ENCODE measurements around the gene WDR89. TPM values are rescaled to one million over a fixed set of nuclear protein-coding genes. Genes with fewer than 3 reads are reported as not detected.

Gene WDR89
- polyA plus RNA-seq, 1 experiment: 9.4 TPM

DNA sequence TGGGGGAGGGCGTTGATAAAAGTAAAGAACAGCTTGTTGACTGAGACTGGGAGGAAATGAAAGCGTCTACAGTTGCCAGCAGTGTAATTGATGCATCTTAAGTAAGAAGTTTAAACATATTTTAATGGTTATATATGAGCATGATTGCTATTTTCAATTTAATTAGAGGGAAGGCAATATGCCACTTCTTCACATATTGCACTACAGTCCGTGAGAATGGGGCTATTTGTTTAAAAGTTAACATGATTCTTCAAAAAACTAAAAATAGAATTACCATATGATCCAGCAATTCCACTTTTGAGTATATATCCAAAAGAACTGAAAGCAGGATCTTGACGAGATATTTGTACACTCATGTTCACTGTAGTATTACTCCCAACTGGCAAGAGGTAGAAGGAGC lies 60.2 kb downstream of the WDR89 start:
- ChIA-PET CTCF (no interaction called here), POLR2A (no interaction called here)
- Histone ChIP-seq H3K9me3 (ENCODE audit: control insufficient read depth, insufficient read depth, low read length) (no peaks in the 10 kb centered on the region), H3K4me3 (ENCODE audit: low read depth, low read length) (no peak overlapping the region), H3K27me3 (ENCODE audit: control insufficient read depth, insufficient read depth, low read length) (no peaks in the 10 kb centered on the region), H3K27ac (ENCODE audit: low read depth, low read length) (no peak overlapping the region)
- no peak for TF ChIP-seq CTCF (IDR thresholded peaks at IDR 0.05; ENCODE audit: low read depth, low read length)
- no peak for DNase-seq (ENCODE audit: low read depth, low spot score)

DNA sequence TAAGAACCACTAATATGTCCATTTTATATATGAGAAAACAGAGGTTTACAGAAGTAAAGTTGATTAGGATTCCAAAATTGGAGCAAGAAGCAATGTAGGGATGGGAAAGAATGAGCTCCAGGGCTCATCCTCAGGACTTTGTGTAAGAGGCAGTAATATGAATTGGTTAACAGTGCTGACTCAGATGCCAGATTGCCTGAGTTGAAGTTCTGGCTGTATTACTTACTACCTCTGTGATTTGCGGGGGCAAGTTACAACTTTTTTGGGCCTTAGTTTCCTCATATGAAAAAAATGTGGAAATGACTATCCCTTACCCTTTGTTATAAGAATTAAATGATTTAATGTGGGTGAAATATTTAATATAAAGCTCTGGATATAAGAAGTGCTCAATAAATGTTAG lies 63.4 kb downstream of the WDR89 start:
- ChIA-PET POLR2A (no interaction called here), CTCF (no interaction called here)
- Histone ChIP-seq H3K27me3 (ENCODE audit: control insufficient read depth, insufficient read depth, low read length) (no peaks in the 10 kb centered on the region), H3K9me3 (ENCODE audit: control insufficient read depth, insufficient read depth, low read length) (no peaks in the 10 kb centered on the region), H3K27ac (ENCODE audit: low read depth, low read length) (no peak overlapping the region), H3K4me3 (ENCODE audit: low read depth, low read length) (no peak overlapping the region)
- TF ChIP-seq CTCF (IDR thresholded peaks at IDR 0.05; ENCODE audit: low read depth, low read length): no peak
- no peak for DNase-seq (ENCODE audit: low read depth, low spot score)

DNA sequence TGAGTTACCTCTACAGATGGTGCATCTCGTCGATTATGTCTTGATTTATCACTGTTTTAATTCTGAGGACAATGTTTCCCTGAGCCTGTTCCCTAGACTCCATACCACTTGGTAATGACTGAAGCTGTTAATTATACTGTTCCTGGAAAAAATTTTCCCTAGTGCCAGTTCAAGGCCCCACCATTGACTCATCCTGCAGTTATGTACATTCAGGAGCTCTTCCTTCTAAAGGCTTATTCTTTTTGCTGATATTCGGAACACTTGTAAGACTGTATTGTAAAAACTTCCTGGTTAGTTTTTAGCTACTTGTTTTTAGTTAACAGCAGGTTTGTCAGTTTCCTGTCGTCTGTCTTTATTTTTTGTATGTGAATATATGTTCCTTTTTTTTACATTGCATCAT lies 68.1 kb downstream of the WDR89 start:
- no peaks in the 10 kb centered on the region for H3K9me3 ChIP-seq (ENCODE audit: control insufficient read depth, insufficient read depth, low read length)
- no peak overlapping the region for H3K4me3 ChIP-seq (ENCODE audit: low read depth, low read length)
- no peak overlapping the region for H3K27ac ChIP-seq (ENCODE audit: low read depth, low read length)
- DNase-seq (ENCODE audit: low read depth, low spot score): no peak
- POLR2A ChIA-PET: no interaction called here
- H3K27me3 ChIP-seq (ENCODE audit: control insufficient read depth, insufficient read depth, low read length): no peaks in the 10 kb centered on the region
- TF ChIP-seq CTCF (IDR thresholded peaks at IDR 0.05; ENCODE audit: low read depth, low read length): no peak
- CTCF ChIA-PET: interaction anchor here (0.5 kb wide), 1 partner anchor 298 kb away, joined by 3 read pairs; no protein-coding TSS in a partner anchor

DNA sequence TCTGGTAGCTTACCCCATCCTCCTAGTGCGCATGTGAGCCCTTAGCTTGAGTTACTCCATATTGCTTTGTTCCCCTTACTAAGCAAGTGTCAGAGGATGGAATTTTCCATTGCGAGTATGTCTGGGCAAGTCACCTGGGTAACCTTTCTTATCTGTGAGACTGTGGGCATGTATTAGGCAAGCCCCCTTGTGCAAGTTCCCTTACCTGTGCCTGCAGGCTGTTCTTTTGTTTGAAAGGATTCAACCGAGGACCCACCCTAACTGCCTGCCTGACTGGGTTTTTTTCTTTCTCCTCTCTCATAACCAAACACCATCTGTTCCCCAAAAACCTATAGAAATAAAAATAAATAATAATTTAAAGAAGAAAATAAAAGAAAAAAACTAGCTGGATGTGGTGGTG lies 76.2 kb downstream of the WDR89 start:
- CTCF ChIA-PET: interaction anchor here (2.0 kb wide), 1 partner anchor 176 kb away, joined by 4 read pairs; no protein-coding TSS in a partner anchor

GRCh38 chr14:63564318-63564717 lies 77.4 kb downstream of the WDR89 start:
- no peak for TF ChIP-seq CTCF (IDR thresholded peaks at IDR 0.05; ENCODE audit: low read depth, low read length)
- H3K27me3 ChIP-seq (ENCODE audit: control insufficient read depth, insufficient read depth, low read length): no peaks in the 10 kb centered on the region
- no peak overlapping the region for H3K27ac ChIP-seq (ENCODE audit: low read depth, low read length)
- POLR2A ChIA-PET: interaction anchor here (0.7 kb wide), 1 partner anchor 83 kb away, joined by 3 read pairs; no protein-coding TSS in a partner anchor
- CTCF ChIA-PET: interaction anchor here (2.0 kb wide), 1 partner anchor 175 kb away, joined by 4 read pairs; no protein-coding TSS in a partner anchor
- no peaks in the 10 kb centered on the region for H3K9me3 ChIP-seq (ENCODE audit: control insufficient read depth, insufficient read depth, low read length)
- no peak overlapping the region for H3K4me3 ChIP-seq (ENCODE audit: low read depth, low read length)
- no peak for DNase-seq (ENCODE audit: low read depth, low spot score)

More for the DNA sequence above, 76.2 kb downstream of the WDR89 start:
- no peaks in the 10 kb centered on the region for H3K27me3 ChIP-seq (ENCODE audit: control insufficient read depth, insufficient read depth, low read length)
- DNase-seq (ENCODE audit: low read depth, low spot score): no peak
- POLR2A ChIA-PET: no interaction called here
- no peak for TF ChIP-seq CTCF (IDR thresholded peaks at IDR 0.05; ENCODE audit: low read depth, low read length)
- no peak overlapping the region for H3K27ac ChIP-seq (ENCODE audit: low read depth, low read length)
- H3K9me3 ChIP-seq (ENCODE audit: control insufficient read depth, insufficient read depth, low read length): no peaks in the 10 kb centered on the region
- no peak overlapping the region for H3K4me3 ChIP-seq (ENCODE audit: low read depth, low read length)

Data from AG04450 (cell line).